K562 (cell line): Measurements from ENCODE around the gene ECI1. TPM values are rescaled to one million over a fixed set of nuclear protein-coding genes. Genes with fewer than 3 reads are reported as not detected.

Experiments
- ATAC-seq: fragments of 200-7000 bp; cut with Tn5 transposase; 3 replicates; pipeline ENCODE4 v1.9.1; 2020; ENCODE audit warnings: moderate library complexity
- BruUV-seq: library from RNA; stranded (reverse); fragments of 400-500 nt; replicated peaks from 2 replicates; lab custom pipeline; 2021; lab: Mats Ljungman, UMichigan
- CTCF ChIA-PET: fragments of 300-600 bp; formaldehyde crosslinking; extraction: SDS; loops from one replicate; lab custom pipeline; 2021; ENCODE audit warnings: low intra/inter-chr PET ratio; lab: Yijun Ruan, JAX
- POLR2A ChIA-PET: fragments of 300-600, 350-650 bp; sonication (Branson Sonifier 250); formaldehyde crosslinking; extraction: SDS; loops from one replicate; lab custom pipeline; 2021; ENCODE audit warnings: antibody characterized with exemption, inconsistent platforms; lab: Yijun Ruan, JAX
- DNase-seq, 4 experiments: peaks; one replicate each; pipeline versions ENCODE4 v3.0.0 to v3.0.0-alpha.2; 2011 to 2018; ENCODE audit warnings: low spot score in 3 of 4, mixed read lengths in 3 of 4; ENCODE audit errors: extremely low read depth in 1 of 4
- FAIRE-seq: peaks from 2 replicates; lab custom pipeline; 2011; peaks lifted over from hg19 to GRCh38; lab: Jason Lieb, UNC
- H2AFZ ChIP-seq: 2 replicates; pipeline ENCODE4 v1.6.0; 2011; ENCODE audit warnings: low read depth, low read length, control low read depth, inconsistent platforms
- H3K27ac ChIP-seq: fragments of 200-600 bp; 3 replicates; pipeline ENCODE4 v1.8.0; 2011; ENCODE audit warnings: low read depth, mild to moderate bottlenecking, control low read depth, inconsistent platforms, low read length, moderate library complexity, mixed read lengths; ENCODE audit errors: extremely low read depth
- H3K27me3 ChIP-seq, 2 experiments: fragments of 300-600 bp in 1 of 2; 2 replicates in 1 of 2; 3 replicates in 1 of 2; pipeline versions ENCODE4 v1.6.0 to v1.8.0; 2011; ENCODE audit warnings: inconsistent platforms in 2 of 2, low read length in 2 of 2, mild to moderate bottlenecking in 1 of 2, mixed read lengths in 1 of 2, moderate library complexity in 1 of 2; ENCODE audit not compliant: control insufficient read depth in 2 of 2, insufficient read depth in 2 of 2
- H3K36me3 ChIP-seq: fragments of 300-600 bp; 3 replicates; pipeline ENCODE4 v1.8.0; 2011; ENCODE audit warnings: mild to moderate bottlenecking, low read length, inconsistent platforms; ENCODE audit not compliant: control insufficient read depth, insufficient read depth
- H3K4me1 ChIP-seq, 2 experiments: fragments of 200-600 bp in 1 of 2; replicated peaks in 1 of 2; 2 replicates in 1 of 2; 3 replicates in 1 of 2; pipeline versions ENCODE4 v1.5.1 to v1.8.0; 2011; ENCODE audit warnings: inconsistent platforms in 2 of 2, low read length in 2 of 2, mild to moderate bottlenecking in 1 of 2, mixed read lengths in 1 of 2, moderate library complexity in 1 of 2; ENCODE audit not compliant: control insufficient read depth in 2 of 2, insufficient read depth in 2 of 2
- H3K4me2 ChIP-seq: 2 replicates; pipeline ENCODE4 v1.6.1; 2011; ENCODE audit warnings: low read length, control low read depth, inconsistent platforms, mixed read lengths; ENCODE audit not compliant: insufficient read depth
- H3K4me3 ChIP-seq: fragments of 200-600 bp; sonication (generic), shearing (Covaris generic); 2 replicates; pipeline ENCODE4 v1.5.1; 2016; ENCODE audit warnings: control low read depth, inconsistent platforms
- H3K79me2 ChIP-seq: fragments of 200-600 bp; 3 replicates; pipeline ENCODE4 v1.8.0; 2011; ENCODE audit warnings: low read length, inconsistent platforms; ENCODE audit not compliant: control insufficient read depth, insufficient read depth
- H3K9ac ChIP-seq, 2 experiments: 2 replicates each; pipeline versions ENCODE4 v1.6.0 to v1.6.1; 2011; ENCODE audit warnings: low read depth in 2 of 2, low read length in 2 of 2, control low read depth in 1 of 2, inconsistent platforms in 1 of 2, mild to moderate bottlenecking in 1 of 2, mixed read lengths in 1 of 2; ENCODE audit not compliant: insufficient read depth in 1 of 2
- H3K9me1 ChIP-seq: one replicate; pipeline ENCODE4 v1.6.0; 2011; ENCODE audit warnings: inconsistent platforms, mild to moderate bottlenecking, low read length, moderate library complexity; ENCODE audit not compliant: control insufficient read depth, insufficient read depth
- H3K9me3 ChIP-seq: replicated peaks from 2 replicates; pipeline ENCODE4 v1.5.1; 2011; ENCODE audit warnings: low read depth, low read length, inconsistent platforms; ENCODE audit not compliant: control insufficient read depth, insufficient read depth
- H4K20me1 ChIP-seq: replicated peaks from 2 replicates; pipeline ENCODE4 v1.6.1; 2011; ENCODE audit warnings: low read length, inconsistent platforms, mixed read lengths; ENCODE audit not compliant: control insufficient read depth, insufficient read depth
- HNRNPH1 ChIP-seq: fragments of 200-400 bp; formaldehyde crosslinking; optimal IDR thresholded peaks from 2 replicates; pipeline ENCODE3; 2017; ENCODE audit warnings: low read depth, mild to moderate bottlenecking, low read length, moderate library complexity
- MTA3 ChIP-seq: fragments of 450-650 bp; formaldehyde crosslinking; IDR thresholded peaks from 2 replicates; pipeline ENCODE4 v1.6.1; 2017; ENCODE audit warnings: mild to moderate bottlenecking, borderline replicate concordance
- NR2F6 ChIP-seq: fragments of 450-650 bp; formaldehyde crosslinking; IDR thresholded peaks from 2 replicates; pipeline ENCODE4 v1.4.0; 2020; ENCODE audit warnings: mild to moderate bottlenecking
- POLR2G ChIP-seq: fragments of 200-400 bp; formaldehyde crosslinking; IDR thresholded peaks from 2 replicates; pipeline ENCODE4 v1.6.1; 2017; ENCODE audit warnings: low read depth, mild to moderate bottlenecking, antibody characterized with exemption, low read length, moderate library complexity
- WGBS: fragments of 100-300 bp; shearing (Covaris generic); methylation state at CpG from one replicate; pipeline ENCODE4 v1.1.6; 2016; ENCODE audit warnings: low coverage, mixed read lengths; ENCODE audit not compliant: insufficient coverage; ENCODE audit errors: missing lambda C conversion rate; 5-methylcytosine and 5-hydroxymethylcytosine counted together
- in situ Hi-C: fragments of 300-500 bp; cut with MboI; formaldehyde crosslinking; loops from 4 replicates; pipeline ENCODE4 v1.15.0; 2018; ENCODE audit warnings: inconsistent platforms, mixed read lengths
- intact Hi-C: fragments of 100-400 bp; cut with micrococcal nuclease; formaldehyde crosslinking; loops from 2 replicates; pipeline ENCODE4 v1.14.2; 2022
- polyA plus RNA-seq, 8 experiments: library from polyadenylated mRNA; depleted of rRNA in 4 of 8; stranded (reverse) in 5 of 8; unstranded in 3 of 8; fragments of >200 nt; fragmentation: Nextera tagmentation in 2 of 8; fragmentation: Illumina TruSeq in 1 of 8; extraction: Ambion mirVana in 2 of 8; extraction: Trizol in 1 of 8; gene quantifications; 2 replicates each; pipeline versions ENCODE4 v1.2.1 to v1.2.3, GENCODE V29; 2011 to 2014; ENCODE audit warnings: inconsistent platforms in 1 of 8, missing spikeins in 1 of 8
- total RNA-seq, 7 experiments: library from RNA; depleted of rRNA in 6 of 7; stranded (reverse); fragments of >200 nt in 6 of 7; fragmentation: Illumina TruSeq in 2 of 7; extraction: Trizol in 2 of 7; gene quantifications; 2 replicates each; pipeline versions ENCODE4 v1.2.1 to v1.2.3, GENCODE V29; 2011 to 2021; ENCODE audit warnings: low replicate concordance in 1 of 7
- TF ChIP-seq, protein P1 (sequence below): fragments of 250-450 bp; sonication (Bioruptor Pico); IDR thresholded peaks from 2 replicates; pipeline ENCODE4 v1.4.0; 2020; ENCODE audit warnings: mild to moderate bottlenecking, moderate library complexity, borderline replicate concordance

ECI1 gene
- total and polyA plus RNA-seq, 9 of the 15 experiments (the other 6 are each of a cell fraction or from before 2014, with no cell fraction given) = 4.7 to 189 (median 54.0) TPM

DNA sequence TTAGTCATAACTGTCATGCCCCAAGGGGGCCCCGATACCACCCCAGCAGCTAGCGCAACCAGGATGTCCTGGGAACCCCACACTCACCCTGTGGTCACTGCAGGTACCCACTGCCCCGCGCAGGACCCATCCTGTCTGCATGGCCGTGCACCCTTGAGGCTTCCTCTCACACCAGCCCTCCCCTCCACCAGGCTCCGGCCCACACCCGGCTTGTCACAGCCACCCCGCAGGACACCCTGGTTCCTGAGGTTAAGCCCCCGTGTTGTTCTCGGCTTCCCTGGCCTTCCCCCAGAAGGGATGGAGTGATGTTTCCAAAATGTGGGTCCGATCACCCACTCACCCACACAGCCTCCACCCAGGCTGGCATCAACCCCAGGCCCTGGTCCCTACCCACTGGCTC, 7.6 kb downstream of the ECI1 start:
- H4K20me1 ChIP-seq = no peaks in the 10 kb centered on the region
- ChIA-PET CTCF (no interaction called here), POLR2A (interaction anchor here (0.6 to 3.2 kb wide), 2 partner anchors 12 to 29 kb away, joined by 5 to 19 read pairs; partner anchors contain the start of gene PGP)
- TF ChIP-seq POLR2G (0 out of 2 replicates have a peak, but pooled peaks have one; percentile 19), NR2F6 (CRISPR knock-in tag) (no peak), MTA3 (no peak), HNRNPH1 (no peak)
- TF ChIP-seq, protein P1, sequence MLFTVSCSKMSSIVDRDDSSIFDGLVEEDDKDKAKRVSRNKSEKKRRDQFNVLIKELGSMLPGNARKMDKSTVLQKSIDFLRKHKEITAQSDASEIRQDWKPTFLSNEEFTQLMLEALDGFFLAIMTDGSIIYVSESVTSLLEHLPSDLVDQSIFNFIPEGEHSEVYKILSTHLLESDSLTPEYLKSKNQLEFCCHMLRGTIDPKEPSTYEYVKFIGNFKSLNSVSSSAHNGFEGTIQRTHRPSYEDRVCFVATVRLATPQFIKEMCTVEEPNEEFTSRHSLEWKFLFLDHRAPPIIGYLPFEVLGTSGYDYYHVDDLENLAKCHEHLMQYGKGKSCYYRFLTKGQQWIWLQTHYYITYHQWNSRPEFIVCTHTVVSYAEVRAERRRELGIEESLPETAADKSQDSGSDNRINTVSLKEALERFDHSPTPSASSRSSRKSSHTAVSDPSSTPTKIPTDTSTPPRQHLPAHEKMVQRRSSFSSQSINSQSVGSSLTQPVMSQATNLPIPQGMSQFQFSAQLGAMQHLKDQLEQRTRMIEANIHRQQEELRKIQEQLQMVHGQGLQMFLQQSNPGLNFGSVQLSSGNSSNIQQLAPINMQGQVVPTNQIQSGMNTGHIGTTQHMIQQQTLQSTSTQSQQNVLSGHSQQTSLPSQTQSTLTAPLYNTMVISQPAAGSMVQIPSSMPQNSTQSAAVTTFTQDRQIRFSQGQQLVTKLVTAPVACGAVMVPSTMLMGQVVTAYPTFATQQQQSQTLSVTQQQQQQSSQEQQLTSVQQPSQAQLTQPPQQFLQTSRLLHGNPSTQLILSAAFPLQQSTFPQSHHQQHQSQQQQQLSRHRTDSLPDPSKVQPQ (CRISPR knock-in tag) = no peak
- no peaks in the 10 kb centered on the region for H3K27me3 ChIP-seq
- intact Hi-C loops = no loop called here
- peaks cover 74% of the 10 kb centered on the region; the same call in 2 of the 3 replicates for H3K36me3 ChIP-seq
- H3K79me2 ChIP-seq = peaks cover 22% of the 10 kb centered on the region
- H3K4me3 ChIP-seq = no peak overlapping the region
- no peaks in the 10 kb centered on the region for H3K9me3 ChIP-seq
- H3K27ac ChIP-seq = no peak overlapping the region
- H2AFZ ChIP-seq = no peak overlapping the region
- peaks cover 0 to 40% of the 10 kb centered on the region in 2 experiments; a peak in 2 of 5 replicates for H3K4me1 ChIP-seq
- FAIRE-seq = no peak
- no peak overlapping the region; a peak in 1 of 4 replicates for H3K9ac ChIP-seq
- in situ Hi-C loops = no loop called here
- BruUV-seq = no TSS peak
- no peak for DNase-seq
- no peaks in the 10 kb centered on the region for H3K9me1 ChIP-seq
- WGBS = 98% methylated on average over 10 of the region's 11 CpGs
- H3K4me2 ChIP-seq = no peak overlapping the region
- no peak for ATAC-seq
